HK-2 (cell line): ENCODE data around the gene OR1A1.
"Not testable (repeated sequence)": the region's sequence is repeated elsewhere in the genome, so short reads cannot be mapped to it uniquely, and the experiment has no call there.

Experiments
- DNase-seq: peaks from one replicate; pipeline ENCODE4 v3.0.0-alpha.2; 2018; ENCODE audit not compliant: unreplicated experiment

Gene OR1A1

GRCh38 chr17:3207367-3207766 is at the start of gene OR1A1:
Gene OR1A1, plus strand, starts transcription at chr17:3207667. Its CDS starts 7,954 bp downstream, at chr17:3215621.
- no peak for DNase-seq

- DNase-seq: no peak
Observed at GRCh38 chr17:3167574-3167973, 39.9 kb upstream of the OR1A1 start.

- DNase-seq: no peak
Observed at GRCh38 chr17:3189961-3190360, 17.5 kb upstream of the OR1A1 start.

- DNase-seq: no peak
Observed at GRCh38 chr17:3197219-3197618, 10.2 kb upstream of the OR1A1 start, which contains the start of gene OR1A2. Gene OR1A2, plus strand, starts transcription at chr17:3197519. Its CDS starts 0 bp downstream, at chr17:3197519.

DNA sequence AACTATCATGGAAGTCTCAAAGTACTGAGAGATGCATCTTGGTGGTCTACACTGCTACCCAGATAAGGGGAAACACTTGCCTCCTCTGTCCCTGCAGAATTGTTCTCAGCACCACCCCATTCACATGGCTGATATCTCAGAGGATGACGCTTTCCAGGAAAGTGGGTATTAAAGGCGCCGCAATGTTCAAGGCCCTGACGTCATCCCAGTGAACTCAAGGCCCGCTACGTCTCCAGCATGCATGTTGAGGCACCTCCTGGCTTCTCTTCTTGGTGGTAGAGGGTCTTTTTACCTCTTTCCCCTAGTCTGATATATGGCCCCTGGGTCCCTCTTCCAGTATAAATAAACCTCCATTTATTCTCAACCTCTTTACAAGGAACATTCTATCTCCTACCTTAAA is 1.0 kb downstream of the OR1A1 start:
- DNase-seq: no peak

DNA sequence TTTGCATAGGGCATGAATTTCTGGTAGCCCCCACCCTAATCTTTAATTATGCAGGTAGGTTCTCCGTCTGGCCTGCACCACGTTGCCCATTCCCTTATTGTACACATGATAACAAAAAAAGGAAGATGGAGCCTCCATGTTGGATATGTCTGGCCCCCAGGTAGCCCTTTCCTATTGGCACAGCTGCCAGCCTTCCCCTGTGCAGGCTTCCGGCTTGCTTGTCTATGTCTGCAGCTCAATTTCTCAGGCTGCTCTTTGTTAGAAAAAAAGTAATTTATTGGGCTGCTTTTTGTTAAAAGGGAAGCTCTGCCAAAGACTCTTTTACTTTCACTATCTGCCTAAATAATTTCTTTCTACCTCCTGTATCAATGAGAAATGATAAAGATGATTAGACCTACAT is 5.5 kb downstream of the OR1A1 start:
- DNase-seq: no peak

DNA sequence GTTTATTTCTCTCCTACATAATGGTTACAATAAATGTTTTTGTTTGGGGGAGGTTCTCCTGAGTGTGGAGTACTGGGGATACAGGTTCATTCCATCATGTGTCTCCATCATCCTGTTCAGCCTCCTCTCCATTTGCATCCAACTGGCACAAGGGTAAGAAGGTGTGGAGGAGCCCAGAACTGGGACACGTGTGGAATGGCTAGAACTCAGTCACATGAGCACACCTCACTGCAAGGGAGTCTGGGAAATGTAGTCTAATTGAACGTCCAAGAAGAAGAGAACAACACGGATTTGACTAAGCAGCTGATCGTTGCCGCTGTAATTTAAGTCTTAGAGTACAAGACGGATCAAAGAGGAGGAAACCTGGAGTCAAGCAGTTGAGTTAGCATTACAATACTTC is 6.1 kb downstream of the OR1A1 start:
- DNase-seq: no peak

DNA sequence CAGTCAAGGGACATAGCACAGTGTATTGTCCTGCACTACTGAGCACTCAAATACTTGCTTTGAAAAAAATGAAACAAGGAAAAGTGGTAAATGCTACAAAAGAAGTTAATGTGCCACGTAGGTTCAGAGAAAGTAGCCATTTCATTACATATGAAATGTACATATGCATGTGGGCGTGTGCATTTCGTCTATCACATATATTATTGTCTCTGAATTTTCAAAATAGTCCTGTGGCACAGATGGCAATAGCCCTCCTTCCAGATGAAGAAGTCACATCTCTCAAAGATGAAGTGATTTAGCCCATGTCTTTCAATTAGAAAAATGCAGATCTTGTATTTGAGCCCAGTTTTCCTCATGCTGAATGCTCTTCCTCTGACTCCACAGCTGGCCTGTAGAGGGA is 12.5 kb downstream of the OR1A1 start:
- DNase-seq: not testable (repeated sequence)

DNA sequence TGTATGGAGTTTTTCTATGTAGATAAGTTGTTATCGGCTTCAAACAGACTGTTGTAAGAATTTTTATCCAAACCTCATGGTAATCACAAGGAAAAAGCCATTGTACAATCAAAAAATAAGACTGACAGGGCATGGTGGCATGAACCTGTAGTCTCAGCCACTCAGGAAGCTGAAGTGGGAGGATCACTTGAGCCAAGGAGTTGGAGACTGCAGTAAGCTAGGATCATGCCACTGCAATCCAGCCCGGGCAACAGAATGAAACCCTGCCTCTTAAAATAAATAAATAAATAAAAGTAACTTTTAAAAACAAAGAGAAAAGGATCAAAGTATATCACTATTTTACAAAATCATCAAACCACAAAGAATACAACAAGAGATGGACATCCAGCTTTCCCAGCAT is 14.4 kb downstream of the OR1A1 start:
- no peak for DNase-seq

GRCh38 chr17:3222505-3222904 is 15.0 kb downstream of the OR1A1 start:
- DNase-seq: no peak

DNA sequence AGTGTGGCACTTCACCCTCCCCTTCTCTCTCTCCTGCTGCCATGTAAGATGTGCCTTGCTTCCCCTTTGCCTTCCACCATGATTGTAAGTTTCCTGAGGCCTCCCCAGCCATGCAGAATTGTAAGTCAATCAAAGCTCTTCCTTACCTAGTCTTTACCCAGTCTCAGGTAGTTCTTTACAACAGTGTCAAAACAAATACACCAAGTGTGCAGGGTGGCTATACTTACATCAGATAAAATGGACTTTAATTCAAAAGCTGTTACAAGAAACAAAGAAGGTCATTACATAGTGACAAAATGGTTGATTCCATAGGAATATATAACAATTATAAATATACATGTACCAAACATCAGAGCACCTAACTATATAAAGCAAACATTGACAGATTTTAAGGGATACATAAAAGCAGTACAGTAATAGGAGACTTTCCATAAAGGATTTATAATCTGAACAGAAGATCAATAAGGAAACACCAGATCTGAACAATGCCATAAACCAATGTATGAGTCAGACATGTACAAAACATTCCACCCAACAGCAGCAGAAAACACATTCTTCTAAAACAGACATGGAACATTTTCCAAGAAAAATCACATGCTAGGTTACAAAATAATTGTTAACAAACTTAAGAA is 17.4 kb downstream of the OR1A1 start:
- not testable (repeated sequence) for DNase-seq

DNA sequence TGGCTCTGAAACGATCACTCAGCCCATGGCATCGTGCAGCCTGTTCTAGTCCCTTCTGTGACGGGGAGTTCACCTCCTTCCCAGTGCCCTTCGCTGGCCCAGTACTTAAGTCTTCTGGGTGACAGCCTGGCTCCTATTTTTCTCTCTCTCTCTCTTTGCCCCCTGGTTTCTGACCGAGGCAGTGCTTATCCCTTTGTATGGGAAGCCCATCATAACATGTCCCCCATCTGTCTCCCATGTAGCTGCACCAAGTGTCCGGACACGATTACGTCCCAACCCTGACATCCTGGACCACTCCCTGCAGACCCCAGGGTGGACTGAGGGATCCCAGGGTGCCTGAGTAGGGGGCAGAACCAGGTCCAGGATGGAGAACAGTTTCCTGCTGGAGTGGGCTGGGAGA is 24.8 kb downstream of the OR1A1 start:
- not testable (repeated sequence) for DNase-seq

- not testable (repeated sequence) for DNase-seq
Observed at GRCh38 chr17:3238685-3239084, 31.2 kb downstream of the OR1A1 start.

DNA sequence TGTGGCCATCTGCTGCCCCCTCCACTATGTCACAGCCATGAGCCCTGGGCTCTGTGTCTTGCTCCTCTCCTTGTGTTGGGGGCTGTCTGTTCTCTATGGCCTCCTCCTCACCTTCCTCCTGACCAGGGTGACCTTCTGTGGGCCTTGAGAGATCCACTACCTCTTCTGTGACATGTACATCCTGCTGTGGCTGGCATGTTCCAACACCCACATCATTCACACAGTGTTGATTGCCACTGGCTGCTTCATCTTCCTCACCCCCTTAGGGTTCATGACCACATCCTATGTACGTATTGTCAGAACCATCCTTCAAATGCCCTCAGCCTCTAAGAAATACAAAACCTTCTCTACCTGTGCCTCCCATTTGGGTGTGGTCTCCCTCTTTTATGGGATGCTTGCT is 33.6 kb downstream of the OR1A1 start:
- DNase-seq: not testable (repeated sequence)

- DNase-seq: not testable (repeated sequence)
Observed at GRCh38 chr17:3244841-3245240, 37.4 kb downstream of the OR1A1 start.

- not testable (repeated sequence) for DNase-seq
Observed at GRCh38 chr17:3249013-3249412, 41.5 kb downstream of the OR1A1 start.

DNA sequence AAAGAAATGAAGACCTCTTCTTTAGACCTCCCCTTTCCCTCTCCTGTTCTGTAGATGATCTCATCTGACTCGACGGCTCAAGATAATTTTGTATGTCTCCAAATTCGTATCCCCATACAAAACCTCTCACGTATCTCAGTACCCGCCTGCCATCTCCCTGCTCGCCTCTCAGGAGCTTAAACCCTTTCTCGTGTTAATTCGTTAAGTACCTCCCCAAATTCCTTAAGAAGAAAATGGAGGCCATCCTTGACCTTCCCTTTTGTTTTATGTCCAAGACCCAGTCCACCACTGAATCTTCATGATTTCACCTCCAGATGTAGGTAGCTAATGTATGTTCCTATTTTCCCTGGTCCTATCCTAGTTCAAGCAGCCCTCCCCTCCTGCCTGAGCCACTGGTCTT is 49.1 kb downstream of the OR1A1 start:
- DNase-seq: no peak

DNA sequence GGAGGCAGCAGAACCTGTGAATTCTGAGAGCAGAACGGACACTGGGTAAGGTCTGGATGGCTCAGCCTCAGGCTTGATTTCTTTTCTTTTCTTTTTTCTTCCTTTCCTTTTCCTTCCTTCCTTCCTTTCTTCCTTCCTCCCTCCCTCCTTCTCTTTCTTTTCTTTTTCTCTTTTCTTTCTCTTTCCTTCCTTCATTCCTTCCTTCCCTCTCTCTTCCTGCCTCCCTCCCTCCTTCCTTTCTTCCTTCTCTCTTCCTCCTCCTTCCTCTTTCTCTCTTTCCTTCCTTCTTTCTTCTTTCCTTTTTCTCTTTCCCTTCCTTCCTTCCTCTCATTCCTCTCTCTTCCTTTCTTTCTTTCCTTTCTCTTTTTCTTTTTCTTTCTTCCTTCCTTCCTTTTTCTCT is 52.7 kb downstream of the OR1A1 start:
- no peak for DNase-seq

DNA sequence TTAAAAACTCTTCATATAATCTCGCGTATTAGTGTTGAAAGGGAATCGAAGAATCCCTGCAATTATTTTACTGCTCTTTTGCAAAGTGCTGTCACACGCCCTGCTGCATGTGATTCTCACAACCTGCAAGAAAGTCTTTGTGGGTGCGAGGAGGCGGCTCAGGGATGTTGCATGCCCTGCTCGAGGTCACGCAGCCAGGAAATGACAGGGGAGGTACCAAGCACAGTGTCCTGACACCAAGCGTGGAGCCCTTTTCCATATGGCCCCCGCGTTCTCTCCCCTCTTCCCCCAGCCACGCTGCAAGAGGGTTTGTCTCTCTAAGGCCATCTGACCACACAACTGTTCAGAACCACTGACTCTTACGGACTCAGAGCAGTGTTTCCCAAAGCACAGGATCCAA is 53.1 kb downstream of the OR1A1 start:
- DNase-seq: no peak
